ENCODE measurements around the gene ASB10.

- TF ChIP-seq POLR2A (IDR thresholded peaks at IDR 0.05; ENCODE audit: low read depth, low read length) (no peak), CTCF (conservative IDR thresholded peaks at IDR 0.05; ENCODE audit: low read depth, low read length) (no peak), CEBPB (IDR thresholded peaks at IDR 0.05; ENCODE audit: low read depth, low read length) (no peak), USF2 (IDR thresholded peaks at IDR 0.05; ENCODE audit: low read depth, low read length) (no peak), MAZ (IDR thresholded peaks at IDR 0.05; ENCODE audit: borderline replicate concordance, low read depth, low read length) (no peak), NFE2L2 (IDR thresholded peaks at IDR 0.05; ENCODE audit: low read depth, low read length) (no peak), FOS (IDR thresholded peaks at IDR 0.05; ENCODE audit: low read depth, low read length) (no peak), MXI1 (IDR thresholded peaks at IDR 0.05; ENCODE audit: borderline replicate concordance, low read depth, low read length) (no peak)
These were observed 49.3 kb downstream of the ASB10 start for GRCh38 chr7:151137791-151138152.

Measured in IMR-90 (cell line).